Astrocyte of the spinal cord (primary cell): ENCODE data around the gene KLHDC7B.
"Not testable (repeated sequence)": the region's sequence is repeated elsewhere in the genome, so short reads cannot be mapped to it uniquely, and the experiment has no call there.

Experiments used
- DNase-seq: peaks from one replicate; pipeline ENCODE4 v3.0.0; 2011; ENCODE audit warnings: low read depth, low spot score
- H3K4me3 ChIP-seq: 2 replicates; pipeline ENCODE4 v1.5.1; 2011; ENCODE audit warnings: low read depth, mild to moderate bottlenecking, low read length, moderate library complexity
- in situ Hi-C: cut with HindIII; loops from 2 replicates; pipeline ENCODE4 v1.10.0; 2017; ENCODE audit warnings: low sequenced_read_pairs
- TF ChIP-seq, protein P1 (sequence below): IDR thresholded peaks from 2 replicates; pipeline ENCODE4 v1.5.1; 2012; ENCODE audit warnings: low read depth, mild to moderate bottlenecking, low read length, inconsistent platforms

The KLHDC7B gene

DNA sequence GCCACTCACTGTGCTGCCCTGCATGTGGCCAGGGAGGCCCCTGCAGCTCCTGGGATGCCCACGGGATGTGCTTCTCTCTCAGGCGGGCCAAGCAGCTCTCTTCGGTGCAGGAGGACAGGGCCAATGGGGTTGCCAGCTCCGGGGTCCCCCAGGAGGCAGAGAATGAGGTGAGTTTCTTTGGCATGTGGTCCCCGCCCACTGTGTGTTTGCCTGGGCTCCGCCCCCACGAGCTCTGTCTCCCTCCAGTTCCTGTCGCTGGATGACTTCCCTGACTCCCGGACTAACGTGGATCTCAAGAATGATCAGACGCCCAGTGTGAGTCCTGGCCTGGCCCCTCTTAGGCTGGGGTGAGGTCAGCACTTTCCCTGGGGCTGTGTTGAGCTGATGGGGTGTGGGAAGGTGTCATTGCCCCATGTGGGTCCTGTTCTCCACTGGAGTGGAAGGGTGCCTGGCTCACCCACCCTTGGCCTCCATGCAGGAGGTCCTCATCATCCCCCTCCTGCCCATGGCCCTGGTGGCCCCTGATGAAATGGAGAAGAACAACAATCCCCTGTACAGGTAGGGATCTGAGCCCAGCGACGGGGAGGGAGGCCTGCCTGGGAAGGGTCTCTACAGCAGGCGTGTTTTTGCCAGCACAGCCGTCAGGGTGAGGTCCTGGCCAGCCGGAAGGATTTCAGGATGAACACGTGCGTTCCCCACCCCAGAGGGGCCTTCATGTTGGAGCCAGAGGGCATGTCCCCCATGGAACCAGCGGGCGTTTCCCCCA, 28.0 kb upstream of the KLHDC7B start:
- in situ Hi-C loops, result no loop called here
- no peak for DNase-seq
- no peak overlapping the region for H3K4me3 ChIP-seq
- TF ChIP-seq, protein P1, sequence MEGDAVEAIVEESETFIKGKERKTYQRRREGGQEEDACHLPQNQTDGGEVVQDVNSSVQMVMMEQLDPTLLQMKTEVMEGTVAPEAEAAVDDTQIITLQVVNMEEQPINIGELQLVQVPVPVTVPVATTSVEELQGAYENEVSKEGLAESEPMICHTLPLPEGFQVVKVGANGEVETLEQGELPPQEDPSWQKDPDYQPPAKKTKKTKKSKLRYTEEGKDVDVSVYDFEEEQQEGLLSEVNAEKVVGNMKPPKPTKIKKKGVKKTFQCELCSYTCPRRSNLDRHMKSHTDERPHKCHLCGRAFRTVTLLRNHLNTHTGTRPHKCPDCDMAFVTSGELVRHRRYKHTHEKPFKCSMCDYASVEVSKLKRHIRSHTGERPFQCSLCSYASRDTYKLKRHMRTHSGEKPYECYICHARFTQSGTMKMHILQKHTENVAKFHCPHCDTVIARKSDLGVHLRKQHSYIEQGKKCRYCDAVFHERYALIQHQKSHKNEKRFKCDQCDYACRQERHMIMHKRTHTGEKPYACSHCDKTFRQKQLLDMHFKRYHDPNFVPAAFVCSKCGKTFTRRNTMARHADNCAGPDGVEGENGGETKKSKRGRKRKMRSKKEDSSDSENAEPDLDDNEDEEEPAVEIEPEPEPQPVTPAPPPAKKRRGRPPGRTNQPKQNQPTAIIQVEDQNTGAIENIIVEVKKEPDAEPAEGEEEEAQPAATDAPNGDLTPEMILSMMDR, result no peak

DNA sequence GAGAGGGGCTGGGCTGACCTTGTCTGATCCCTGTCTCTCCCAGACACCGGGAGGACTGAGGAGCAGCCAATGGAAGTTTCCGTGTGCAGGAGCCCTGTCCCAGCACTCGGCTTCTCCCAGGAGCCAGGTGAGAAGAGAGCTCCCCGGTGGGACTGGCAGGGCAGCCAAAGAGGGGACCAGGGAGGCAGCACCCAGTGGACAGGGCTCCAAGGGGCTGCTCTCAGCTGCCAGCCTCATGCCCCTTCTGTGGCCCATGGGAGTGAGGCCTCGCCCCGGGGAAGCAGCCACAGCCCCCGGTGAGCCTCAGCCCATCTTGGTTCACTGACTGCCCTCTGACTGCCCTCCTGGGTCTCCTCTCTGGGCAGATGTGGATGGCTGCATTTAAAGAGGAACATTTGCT, 27.1 kb upstream of the KLHDC7B start:
- TF ChIP-seq, protein P1, result no peak
- in situ Hi-C loops, result no loop called here
- no peak overlapping the region for H3K4me3 ChIP-seq
- no peak for DNase-seq

DNA sequence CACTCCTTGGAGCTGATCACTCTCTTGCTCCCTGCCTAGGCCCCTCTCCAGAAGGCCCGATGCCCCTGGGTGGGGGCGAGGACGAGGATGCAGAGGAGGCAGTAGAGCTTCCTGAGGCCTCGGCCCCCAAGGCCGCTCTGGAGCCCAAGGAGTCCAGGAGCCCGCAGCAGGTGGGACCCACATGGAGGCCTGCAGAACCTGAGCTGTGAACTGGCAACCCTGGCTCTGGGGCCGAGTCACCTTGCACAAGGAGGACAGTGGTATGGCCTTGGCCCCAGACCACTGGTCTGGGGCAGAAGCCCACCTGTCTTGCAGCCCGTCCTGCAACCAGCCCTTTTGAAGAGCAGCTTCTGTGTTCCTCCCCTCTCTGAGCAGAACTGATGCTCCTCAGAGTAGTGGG, 26.5 kb upstream of the KLHDC7B start:
- no peak for DNase-seq
- no peak overlapping the region for H3K4me3 ChIP-seq
- in situ Hi-C loops, result no loop called here
- TF ChIP-seq, protein P1, result no peak

DNA sequence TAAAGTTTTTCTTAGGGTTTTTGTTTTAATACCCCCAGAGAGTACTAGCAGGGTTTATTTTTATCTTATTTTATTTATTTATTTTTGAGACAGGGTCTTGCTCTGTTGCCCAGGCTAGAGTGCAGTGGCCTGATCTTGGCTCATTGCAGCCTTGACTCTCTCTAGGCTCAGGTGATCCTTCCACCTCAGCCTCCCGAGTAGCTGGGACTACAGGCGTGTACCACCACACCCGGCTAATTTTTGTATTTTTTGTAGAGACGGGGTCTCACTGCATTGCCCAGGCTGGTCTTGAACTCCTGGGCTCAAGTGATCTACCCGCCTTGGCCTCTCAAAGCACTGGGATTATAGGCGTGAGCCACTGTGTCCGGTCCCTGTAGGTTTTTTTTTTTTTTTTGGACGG, 25.5 kb upstream of the KLHDC7B start:
- in situ Hi-C loops, DNase-seq, H3K4me3 ChIP-seq: not testable (repeated sequence)

- H3K4me3 ChIP-seq, result no peak overlapping the region
- TF ChIP-seq, protein P1, result no peak
- in situ Hi-C loops, result no loop called here
- no peak for DNase-seq
Observed at GRCh38 chr22:50520826-50521453, 24.8 kb upstream of the KLHDC7B start.

DNA sequence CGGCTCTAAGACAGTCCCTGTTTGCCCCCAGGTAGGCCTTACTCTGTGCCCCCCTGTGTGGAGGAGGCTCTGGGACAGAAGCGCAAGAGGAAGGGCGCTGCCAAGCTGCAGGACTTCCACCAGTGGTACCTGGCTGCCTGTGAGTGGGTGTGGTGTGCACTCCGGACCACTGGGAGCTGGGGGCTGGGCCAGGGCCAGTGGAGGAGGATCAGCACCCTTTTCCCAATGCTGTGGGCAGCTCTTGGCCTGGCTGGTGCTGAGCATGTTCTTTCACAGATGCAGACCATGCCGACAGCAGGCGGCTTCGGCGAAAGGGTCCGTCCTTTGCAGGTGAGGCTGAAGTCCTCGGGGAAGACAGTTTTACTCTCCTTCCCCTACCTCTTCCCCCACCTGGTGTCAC, 24.0 kb upstream of the KLHDC7B start:
- DNase-seq, result no peak
- in situ Hi-C loops, result no loop called here
- TF ChIP-seq, protein P1, result no peak
- no peak overlapping the region for H3K4me3 ChIP-seq

DNA sequence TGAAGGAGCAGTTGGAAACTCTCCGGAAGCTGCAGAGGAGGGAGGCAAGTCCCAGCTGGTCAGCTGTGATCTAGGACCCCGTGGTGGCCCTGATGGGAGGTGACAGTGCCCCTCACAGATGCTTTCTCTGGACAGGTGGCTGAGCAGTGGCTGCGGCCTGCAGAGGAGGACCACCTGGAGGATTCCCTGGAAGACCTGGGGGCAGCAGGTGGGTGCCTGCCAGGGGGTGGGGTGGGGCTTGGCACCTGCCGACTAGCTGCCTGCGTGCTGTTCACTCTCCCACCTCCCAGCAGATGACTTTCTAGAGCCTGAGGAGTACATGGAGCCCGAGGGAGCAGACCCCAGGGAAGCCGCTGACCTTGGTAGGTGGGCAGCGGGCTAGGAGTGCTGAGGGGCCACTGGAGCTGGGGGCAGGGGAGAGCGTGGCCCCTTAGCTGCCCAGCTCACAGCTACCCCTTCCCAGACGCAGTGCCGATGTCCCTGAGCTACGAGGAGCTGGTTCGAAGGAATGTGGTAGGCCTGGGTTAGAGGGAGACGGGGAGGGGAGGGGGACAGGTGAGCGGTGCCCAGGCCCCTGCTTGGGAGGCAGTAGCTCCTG, 23.4 kb upstream of the KLHDC7B start:
- no peak overlapping the region for H3K4me3 ChIP-seq
- TF ChIP-seq, protein P1, result no peak
- in situ Hi-C loops, result no loop called here
- DNase-seq, result no peak
